Stimulated activated CD8-positive, alpha-beta memory T cell treated with anti-CD3 and anti-CD28 coated beads, Interleukin-15, amount 100 ng/mL, for 24 hours (primary cell): ENCODE data around the gene EFCAB6.

Experiments used
- DNase-seq: peaks from one replicate; pipeline ENCODE4 v3.0.0-alpha.2; 2020; ENCODE audit warnings: low read depth

EFCAB6 gene

GRCh38 chr22:43744700-43745410 lies 67.2 kb downstream of the EFCAB6 start:
- no peak for DNase-seq

GRCh38 chr22:43743929-43744643 lies 68.0 kb downstream of the EFCAB6 start:
- no peak for DNase-seq

GRCh38 chr22:43743131-43743530 lies 69.0 kb downstream of the EFCAB6 start:
- no peak for DNase-seq

GRCh38 chr22:43742154-43742950 lies 69.8 kb downstream of the EFCAB6 start:
- no peak for DNase-seq

GRCh38 chr22:43740587-43741270 lies 71.4 kb downstream of the EFCAB6 start:
- DNase-seq = no peak

GRCh38 chr22:43739851-43740379 lies 72.2 kb downstream of the EFCAB6 start:
- DNase-seq = no peak

GRCh38 chr22:43737150-43737828 lies 74.8 kb downstream of the EFCAB6 start:
- no peak for DNase-seq

GRCh38 chr22:43736651-43737050 lies 75.5 kb downstream of the EFCAB6 start:
- DNase-seq = no peak

GRCh38 chr22:43734370-43735150 lies 77.5 kb downstream of the EFCAB6 start:
- DNase-seq = no peak

GRCh38 chr22:43733138-43733537 lies 79.0 kb downstream of the EFCAB6 start:
- DNase-seq = no peak

GRCh38 chr22:43731988-43732387 lies 80.1 kb downstream of the EFCAB6 start:
- DNase-seq = no peak

- no peak for DNase-seq
Measured at GRCh38 chr22:43726964-43727543, 85.1 kb downstream of the EFCAB6 start.

- no peak for DNase-seq
Measured at GRCh38 chr22:43726322-43726721, 85.8 kb downstream of the EFCAB6 start.

- DNase-seq = no peak
Measured at GRCh38 chr22:43723816-43724215, 88.3 kb downstream of the EFCAB6 start.

- DNase-seq = no peak
Measured at GRCh38 chr22:43722444-43722843, 89.7 kb downstream of the EFCAB6 start.

- no peak for DNase-seq
Measured at GRCh38 chr22:43720716-43721115, 91.4 kb downstream of the EFCAB6 start.

- DNase-seq = no peak
Measured at GRCh38 chr22:43714104-43714503, 98.0 kb downstream of the EFCAB6 start.

- DNase-seq = no peak
Measured at GRCh38 chr22:43711681-43712080, 100.4 kb downstream of the EFCAB6 start.

GRCh38 chr22:43707648-43708047 lies 104.5 kb downstream of the EFCAB6 start:
- no peak for DNase-seq
